Hypothalamus (tissue), 51 donors: ENCODE results near the gene PRKCG.
A peak's percentile ranks its signal among the peaks of the same experiment; 100 is the strongest.
"Not testable (repeated sequence)": the region's sequence is repeated elsewhere in the genome, so short reads cannot be mapped to it uniquely, and the experiment has no call there.

Experiments used
- DNase-seq, 51 donors: peaks; one replicate each; lab custom pipeline; 2025; lab: John Stamatoyannopoulos, UW

The PRKCG gene

DNA sequence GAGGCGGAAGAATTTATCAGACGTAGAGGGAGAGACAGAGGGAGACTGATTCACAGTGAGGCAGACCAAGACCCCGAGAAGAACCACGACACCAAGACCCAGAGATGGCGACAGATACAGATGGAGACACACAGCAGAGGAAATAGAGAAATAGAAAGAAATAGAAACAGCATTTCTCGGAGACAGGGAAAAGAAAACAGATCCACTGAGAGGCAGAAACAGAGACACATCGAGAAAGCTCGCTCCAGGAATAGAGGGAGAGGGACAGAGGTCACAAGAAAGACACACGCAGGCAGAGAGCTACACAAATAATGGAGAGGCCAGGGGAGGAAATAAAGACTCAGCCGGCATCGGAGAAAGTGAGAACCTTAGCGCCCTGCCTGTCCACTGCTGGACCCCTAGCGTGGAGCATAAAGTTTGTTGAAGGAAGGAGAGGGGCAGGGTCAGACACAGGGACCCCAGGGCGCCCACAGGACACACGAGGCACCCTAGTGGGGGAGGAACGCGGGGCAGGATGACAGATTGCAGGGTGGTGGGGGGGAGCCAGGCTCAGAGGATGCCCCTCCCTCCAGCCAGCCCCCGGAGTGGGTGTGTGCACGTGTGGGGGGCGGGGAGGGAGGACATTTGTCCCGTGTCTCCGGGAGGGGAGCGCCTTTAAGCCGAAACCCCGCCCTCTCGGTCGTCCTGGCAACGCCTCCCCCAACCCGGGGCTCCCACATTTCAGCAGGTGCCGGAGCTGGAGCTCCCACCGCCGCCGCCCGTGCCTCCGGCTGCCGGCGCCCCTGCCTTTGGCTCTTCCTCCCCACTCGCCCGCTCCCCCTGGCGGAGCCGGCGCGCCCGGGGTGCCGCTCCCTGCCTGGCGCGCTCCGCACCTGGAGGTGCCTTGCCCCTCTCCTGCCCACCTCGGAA lies at the start of gene PRKCG:
Gene PRKCG, plus strand, starts transcription at position 716 of the 909 bp plus-strand sequence. CDS start 298 bp downstream, outside the sequence.
- DNase-seq, result peak in 16 of 51 donors; percentile 4 to 57 (median 30)

DNA sequence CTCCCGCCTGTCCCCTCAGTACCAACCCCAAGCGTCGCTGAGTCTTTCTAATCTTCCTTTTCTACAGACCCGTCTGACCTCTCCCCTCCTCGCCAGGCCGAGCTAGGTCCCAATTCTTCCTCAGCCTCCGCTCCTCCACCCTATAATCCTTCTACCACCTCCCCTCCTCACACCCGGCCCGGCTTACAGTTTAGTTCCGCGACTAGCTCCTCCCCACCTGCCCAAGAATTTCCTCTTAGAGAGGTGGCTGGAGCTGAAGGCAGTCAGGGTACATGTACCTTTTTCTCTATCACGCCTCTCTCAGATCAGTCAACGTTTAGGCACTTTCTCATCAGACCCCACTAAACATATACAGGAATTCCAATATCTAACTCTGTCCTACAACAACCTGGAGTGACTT lies 49.1 kb upstream of the PRKCG start:
- not testable (repeated sequence) for DNase-seq

DNA sequence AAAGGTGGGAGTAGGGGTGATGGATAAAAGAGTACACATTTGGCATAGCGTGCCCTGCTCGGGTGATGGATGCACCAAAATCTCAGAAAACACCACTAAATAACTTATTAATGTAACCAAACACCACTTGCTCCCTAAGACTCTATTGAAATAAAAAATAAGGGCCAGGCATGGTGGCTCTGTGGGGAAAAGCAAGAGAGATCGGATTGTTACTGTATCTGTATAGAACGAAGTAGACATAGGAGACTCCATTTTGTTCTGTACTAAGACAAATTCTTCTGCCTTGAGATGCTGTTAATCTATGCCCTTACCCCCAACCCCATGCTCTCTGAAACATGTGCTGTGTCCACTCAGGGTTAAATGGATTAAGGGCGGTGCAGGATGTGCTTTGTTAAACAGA lies 43.6 kb upstream of the PRKCG start:
- not testable (repeated sequence) for DNase-seq

DNA sequence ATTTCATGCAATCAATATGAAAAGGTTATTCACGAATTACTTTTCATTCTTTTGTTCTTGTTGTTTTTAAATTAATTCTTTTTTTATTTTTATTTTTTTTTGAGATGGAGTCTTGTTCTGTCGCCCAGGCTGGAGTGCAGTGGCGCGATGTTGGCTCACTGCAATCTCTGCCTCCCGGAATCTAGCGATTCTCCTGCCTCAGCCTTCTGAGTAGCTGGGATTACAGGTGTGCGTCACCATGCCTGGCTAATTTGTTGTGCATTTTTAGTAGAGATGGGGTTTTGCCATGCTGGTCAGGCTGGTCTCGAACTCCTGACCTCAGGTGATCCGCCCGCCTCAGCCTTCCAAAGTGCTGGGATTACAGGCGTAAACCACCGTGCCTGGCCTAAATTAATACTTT lies 41.8 kb upstream of the PRKCG start:
- not testable (repeated sequence) for DNase-seq

DNA sequence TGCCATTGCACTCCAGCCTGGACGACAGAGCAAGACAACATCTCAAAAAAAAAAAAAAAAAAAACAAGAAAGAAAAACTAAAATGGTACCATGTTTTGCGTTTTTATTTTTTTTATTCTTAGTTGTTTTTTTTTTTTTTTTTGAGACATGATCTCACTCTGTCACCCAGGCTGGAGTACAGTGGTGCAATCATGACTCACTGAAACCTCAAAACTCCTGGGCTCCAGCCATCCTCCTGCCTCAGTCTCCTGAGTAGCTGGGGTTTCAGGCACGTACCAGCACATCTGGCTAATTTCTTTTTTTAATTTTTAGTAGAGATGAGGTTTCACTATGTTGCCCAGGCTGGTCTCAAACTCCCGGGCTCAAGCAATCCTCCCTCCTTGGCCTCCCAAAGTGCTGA lies 41.1 kb upstream of the PRKCG start:
- not testable (repeated sequence) for DNase-seq

DNA sequence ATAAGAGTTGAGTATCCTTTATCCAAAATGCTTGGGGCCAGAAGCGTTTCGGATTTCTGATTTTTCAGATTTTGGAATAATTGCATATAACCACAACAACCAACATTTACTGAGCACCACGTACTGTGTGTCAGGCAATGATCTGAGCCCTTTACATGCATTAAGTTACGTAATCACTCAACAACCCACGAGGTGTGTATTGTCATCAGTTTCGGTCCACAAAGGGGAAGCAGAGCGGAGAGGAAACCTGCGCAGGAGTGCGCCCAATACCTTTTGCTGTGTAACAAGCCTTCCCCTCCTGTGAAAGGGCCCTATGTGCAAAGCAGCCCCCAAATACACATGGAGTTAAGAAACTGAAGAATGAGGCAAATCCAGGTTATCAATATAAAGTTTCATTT lies 37.1 kb upstream of the PRKCG start:
- DNase-seq, result no peak

DNA sequence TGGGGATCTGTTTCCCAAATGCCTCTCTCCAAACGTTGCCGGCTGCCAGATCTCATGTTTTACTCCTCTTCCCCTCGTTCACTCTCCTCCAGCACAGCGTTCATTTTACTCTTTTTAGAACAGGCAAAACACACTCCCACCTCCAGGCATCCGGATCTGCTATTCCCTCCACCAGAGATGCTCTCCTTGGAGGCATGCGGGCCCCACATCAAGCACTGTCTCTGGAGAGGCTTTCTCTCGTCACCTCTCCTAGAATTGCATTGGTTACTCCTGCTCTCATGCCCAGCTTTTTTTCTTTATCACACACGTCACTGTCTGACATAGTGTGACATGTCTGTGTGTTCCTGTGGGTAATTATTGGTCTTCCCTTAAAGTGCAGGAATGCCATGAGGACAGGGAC lies 34.4 kb upstream of the PRKCG start:
- DNase-seq, result no peak

DNA sequence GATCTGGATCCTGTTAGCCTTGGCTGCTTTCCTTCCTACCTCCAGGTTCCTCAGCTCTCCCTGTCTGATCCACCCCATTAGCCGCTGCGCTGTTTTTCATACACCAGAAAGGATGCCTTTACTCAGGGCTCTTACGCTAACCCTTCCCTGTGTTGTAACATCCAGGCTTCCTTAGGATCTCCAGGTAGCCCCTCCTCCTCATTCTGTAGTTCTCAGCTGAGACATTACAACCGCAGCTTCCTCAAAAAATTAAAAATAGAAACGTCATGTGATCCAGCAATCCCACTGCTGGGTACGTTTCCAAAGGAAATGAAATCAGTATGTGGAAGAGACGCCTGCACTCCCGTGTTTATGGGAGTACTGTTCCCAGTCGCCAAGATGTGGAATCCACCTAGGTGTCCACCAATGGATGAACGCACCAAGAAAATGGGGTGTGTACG lies 32.7 kb upstream of the PRKCG start:
- DNase-seq, result no peak

DNA sequence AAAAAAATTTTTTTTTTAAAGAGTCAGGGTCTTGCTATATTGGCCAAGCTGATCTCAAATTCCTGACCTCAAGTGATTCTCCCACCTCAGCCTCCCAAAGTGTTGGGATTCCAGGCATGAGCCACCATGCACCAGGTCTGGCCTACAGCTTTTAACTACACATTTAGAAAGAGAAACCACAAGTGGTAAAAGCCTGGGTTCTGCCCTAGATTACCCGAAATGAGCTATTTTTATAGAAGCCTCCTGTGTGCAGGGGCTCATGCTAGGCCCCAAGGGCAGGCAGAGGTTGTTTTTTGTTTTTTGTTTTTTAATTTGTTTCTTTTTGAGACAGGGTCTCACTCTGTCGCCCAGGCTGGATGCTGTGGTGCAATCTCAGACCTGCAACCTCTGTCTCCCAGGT lies 28.3 kb upstream of the PRKCG start:
- no peak for DNase-seq

DNA sequence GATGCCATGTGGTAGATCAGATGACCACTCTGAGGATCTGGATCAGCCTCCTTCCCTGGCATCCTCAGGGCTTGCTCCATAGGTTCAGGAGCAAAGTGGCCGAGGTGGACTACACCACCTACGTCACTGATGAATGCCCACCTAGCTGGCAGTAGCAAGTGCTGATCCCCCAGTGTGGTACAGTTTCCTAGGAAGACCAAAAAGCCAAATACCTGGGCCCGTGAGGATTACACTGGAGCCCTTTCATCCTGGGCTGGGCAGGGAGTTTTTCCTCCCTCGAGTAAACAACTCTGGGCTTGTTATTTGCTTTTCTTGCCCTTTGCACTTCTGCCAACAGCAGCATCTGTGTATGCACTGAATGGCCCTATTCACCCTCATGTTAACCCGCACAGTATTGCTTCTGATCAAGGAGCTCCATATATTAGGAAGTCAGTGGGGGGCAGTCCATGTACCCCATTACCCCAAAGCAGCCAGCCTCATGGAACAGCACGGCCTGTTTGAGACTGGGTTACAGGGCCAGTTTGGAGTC lies 17.6 kb upstream of the PRKCG start:
- DNase-seq, result peak in 32 of 51 donors; percentile 6 to 80 (median 32)

DNA sequence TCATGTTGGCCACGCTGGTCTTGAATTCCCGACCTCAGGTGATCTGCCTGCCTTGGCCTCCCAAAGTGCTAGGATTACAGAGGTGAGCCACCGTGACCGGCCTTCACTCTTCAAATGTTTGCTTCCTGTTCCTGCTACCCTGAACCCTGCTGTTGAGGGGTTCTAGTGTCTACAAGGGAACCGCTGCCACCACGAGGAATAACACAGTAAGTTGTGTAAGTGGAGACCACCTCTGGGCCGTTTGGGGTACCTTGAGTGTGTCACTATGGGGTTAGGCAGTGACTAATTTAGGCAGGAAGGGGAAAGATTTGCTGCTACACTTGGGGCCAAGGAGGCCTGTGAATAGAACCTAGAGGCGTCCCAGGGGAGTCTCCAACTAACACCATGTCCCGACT lies 16.5 kb upstream of the PRKCG start:
- peak in 6 of 51 donors; percentile 14 to 76 (median 38) for DNase-seq

DNA sequence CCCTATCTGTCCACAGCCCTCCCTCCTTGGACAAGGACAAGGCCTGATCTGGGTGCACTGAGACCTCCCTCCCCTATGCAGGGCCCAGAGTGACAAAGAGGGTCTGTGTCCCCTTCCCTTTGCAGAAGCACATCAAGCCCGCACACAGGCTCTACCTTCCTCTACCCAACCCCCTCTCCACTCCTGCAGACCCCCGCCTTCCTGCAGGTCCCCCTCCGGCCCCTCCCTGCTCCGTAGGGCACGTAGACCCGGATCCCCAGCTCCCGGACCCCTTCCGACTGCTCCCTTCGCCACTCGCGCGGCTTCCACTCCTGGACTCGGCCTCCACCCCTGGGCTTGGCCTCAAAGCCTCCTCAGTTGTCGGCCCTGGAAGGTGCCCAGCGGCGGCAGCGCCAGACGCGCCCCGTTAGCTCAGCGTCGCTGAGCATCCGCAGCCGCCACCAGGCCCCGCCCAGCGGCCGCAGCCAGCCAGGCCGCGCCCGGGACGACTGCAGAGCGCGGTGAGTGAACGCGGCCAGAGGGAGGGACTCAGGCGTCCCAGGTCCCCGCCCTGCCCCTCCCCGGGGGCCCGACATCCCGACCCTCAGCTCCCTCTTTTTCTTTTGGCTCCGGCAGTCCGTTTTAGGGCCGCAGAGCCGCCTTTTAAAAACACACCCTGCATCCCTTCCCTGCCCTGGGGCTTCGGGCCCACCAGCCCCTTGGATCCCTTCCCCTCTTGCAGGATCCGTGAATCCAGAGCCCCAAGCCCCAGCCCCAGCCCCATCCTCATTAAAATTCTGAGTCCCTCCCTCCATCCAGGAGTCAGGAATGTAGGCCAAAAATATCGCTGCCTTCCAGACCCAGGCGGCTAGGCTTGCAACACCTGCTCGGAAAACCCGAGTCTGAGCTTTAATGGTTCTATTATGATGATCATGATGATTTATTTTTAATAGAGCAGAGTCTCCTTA lies 15.8 kb upstream of the PRKCG start:
- DNase-seq, result peak in 48 of 51 donors; percentile 16 to 90 (median 62)

DNA sequence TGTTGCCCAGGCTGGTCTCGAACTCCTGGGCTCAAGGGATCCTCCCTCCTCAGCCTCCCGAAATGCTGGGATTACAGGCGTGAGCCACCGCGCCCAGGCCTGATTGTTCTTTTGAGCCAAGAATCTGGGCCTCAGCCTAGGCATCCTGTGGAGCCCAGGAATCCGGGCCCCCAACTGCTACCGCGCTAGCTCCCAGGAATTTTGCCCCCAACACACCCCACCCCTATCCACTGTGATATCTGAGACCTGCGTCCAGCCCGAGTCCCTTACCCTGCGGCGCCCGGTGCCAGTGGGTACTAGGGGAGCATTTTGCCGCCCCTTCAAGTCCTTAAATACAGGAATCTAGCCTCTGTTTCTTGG lies 15.2 kb upstream of the PRKCG start:
- peak in 6 of 51 donors; percentile 5 to 50 (median 34) for DNase-seq

DNA sequence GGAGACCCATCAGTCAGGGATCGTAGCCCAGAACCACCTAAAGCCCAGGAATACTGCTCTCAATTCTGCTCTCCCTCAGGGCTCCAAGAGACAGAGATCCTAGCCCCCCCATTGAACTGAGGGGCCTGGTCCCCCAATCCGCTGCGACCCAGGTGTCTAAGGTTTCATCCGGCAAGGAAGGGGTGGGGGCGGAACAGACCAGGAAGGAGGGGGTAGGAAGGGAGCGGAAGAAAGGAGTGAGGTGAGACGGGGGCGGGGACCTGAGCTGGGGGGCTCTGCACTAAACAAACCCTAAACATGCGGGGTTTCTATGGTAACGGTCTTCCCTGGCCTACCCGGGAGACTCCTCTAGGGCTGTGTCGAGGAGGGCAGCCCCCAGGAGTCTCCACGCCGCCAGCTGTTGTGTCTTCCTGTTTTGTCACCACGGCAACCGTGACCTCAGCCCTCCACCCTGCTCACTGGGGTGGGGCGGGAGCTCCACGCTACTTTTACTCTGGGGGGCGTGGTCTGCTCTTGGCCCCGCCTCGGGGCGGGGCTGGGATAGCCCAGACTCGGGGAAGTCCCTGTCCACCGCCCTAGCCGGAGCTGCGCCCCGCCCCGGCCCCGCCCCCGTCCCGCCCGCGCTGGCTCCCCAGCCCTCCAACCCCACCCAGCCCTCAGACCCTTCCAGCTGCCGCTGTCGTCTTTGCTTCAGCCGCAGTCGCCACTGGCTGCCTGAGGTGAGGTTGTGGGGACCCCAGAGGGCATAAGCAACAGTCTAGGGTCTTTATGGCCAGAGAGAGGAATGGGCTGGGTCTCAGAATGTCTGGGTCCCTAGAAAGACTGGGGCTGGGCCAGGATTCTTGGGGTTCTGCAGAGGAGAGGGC lies 14.5 kb upstream of the PRKCG start, which contains the start of gene MYADM:
Gene MYADM, plus strand, starts transcription at position 659 of the 866 bp plus-strand sequence. CDS start 5,647 bp downstream, outside the sequence.
- peak; percentile 29 to 98 (median 94) for DNase-seq

DNA sequence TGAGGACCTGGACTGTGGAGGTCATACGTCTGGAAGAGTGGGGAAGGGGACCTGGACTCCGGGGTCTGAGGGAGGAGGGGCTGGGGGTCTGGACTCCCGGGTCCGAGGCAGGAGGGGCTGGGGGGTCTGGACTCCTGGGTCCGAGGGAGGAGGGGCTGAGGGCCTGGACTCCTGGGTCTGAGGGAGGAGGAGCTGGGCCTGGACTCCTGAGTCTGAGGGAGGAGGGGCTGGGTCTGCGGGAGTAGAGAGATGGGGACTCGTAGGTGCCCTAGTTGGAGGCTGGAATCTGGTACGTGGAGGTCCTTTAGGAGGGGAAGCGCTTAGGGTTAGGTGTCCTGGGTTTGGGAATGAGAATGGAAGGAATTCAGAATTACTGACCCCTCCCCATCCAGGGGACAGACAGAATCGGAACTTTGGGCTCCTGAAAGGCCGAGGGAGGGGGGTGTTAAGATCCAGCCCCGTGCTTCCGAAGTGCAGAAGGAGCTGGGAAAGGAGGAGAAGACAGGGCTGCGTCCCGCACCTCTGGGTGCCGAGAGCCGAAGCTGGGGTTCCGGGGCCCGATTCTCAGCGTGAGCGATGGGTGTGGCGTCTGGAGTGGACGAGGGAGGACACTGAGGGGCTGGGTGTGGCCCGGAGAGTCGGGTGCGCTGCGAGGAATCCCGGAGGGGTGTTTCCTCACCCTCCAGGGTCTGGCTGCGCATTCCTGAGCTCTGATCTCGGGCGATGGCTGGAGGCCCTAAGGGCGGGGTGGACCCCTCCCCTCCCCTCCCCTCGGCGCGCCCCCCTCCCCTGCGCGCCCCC lies 13.7 kb upstream of the PRKCG start:
- peak in 21 of 51 donors; percentile 11 to 68 (median 39) for DNase-seq

DNA sequence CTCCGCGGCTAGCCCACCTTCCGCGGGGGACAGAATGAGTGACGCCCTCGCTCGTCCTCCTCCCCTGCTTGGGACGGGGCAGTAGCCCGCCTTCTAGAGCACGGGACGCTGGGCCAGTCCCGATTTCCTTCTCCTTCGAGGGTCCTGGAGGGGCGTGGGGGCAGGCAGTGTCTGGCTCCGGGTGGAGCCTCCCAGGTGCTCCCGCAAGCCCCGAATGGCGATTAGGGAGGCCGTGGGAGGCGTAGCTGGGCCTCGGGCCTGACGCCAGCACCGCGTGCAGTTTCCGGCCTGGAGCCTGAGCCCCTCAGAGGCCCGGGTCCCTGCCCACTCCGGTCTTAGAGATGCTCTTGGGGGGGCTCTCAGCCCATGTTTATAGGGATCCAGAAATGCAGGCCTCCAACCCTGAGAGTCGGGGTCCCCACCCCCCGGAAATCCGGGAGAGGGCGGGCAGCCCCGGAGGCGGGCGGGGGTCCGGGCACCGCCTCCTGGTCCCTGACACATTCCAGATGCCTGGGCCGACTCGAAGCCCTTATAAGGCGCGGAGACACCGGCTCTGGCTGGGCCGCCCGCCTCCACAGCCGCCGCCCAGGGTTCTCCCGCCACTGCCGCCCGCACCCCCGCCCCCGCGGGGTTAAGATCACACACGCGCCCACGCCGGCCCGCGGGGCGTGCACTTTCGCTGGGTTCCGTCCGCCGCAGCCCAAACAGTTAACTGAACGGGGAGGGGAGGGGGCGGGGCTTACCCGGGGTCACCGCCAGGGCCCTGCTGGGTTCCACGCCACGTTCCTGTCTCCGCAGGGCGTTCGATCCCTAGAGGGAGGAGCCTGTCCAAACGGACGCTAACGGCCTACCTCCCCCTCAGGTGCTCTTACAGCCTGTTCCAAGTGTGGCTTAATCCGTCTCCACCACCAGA lies 12.8 kb upstream of the PRKCG start:
- DNase-seq, result peak in 46 of 51 donors; percentile 7 to 82 (median 58)

DNA sequence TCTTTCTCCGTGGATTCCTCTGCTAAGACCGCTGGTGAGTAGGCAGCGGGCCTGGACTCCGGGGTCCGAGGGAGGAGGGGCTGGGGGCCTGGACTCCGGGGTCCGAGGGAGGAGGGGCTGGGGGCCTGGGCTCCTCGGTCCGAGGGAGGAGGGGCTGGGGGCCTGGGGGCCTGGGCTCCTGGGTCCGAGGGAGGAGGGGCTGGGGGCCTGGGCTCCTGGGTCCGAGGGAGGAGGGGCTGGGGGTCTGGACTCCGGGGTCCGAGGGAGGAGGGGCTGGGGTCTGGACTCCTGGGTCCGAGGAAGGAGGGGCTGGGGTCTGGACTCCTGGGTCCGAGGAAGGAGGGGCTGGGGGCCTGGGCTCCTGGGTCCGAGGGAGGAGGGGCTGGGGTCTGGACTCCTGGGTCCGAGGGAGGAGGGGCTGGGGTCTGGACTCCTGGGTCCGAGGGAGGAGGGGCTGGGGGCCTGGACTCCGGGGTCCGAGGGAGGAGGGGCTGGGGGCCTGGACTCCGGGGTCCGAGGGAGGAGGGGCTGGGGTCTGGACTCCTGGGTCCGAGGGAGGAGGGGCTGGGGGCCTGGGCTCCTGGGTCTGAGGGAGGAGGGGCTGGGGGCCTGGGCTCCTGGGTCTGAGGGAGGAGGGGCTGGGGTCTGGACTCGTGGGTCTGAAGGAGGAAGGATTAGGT lies 12.1 kb upstream of the PRKCG start:
- DNase-seq, result peak in 1 of 51 donors; percentile 15
